ENCODE data around the gene PCDH12. TPM values are rescaled to one million over a fixed set of nuclear protein-coding genes. Genes with fewer than 3 reads are reported as not detected.

PCDH12 gene
- total and polyA plus RNA-seq, 4 experiments from 2014 or later: 0.13 to 0.31 TPM; not detected in 2

DNA sequence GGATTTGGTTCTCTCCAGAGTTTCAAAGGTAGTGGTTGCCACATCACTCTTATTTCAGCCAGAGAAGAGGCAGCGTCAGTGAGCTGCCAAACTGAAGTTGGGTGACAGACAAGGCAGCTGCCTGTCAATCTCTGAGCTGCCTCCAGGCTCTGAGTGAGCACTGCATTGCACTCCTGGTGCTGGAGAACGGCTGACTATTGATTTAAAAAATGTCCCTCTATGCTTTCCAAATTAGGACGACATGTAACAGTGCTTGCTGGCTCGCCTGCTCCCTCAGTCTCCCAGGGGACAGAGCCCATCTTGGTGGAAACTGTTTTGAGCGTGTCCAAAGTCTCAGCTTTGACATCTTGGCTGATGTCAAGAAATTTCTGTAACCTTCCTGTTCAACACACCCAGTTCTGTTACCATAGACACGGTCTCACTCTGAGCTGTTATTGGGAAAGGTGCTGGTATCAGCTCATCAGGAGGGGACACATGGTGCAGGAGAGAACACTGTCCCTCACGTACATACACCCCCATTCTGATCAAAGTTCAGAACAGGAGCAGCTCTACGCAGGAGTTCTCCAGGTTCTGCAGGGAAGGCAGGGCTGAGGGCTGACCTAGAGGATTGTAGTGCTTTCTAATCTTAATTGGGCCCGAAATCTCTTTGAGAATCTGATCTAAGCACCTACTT is 15.7 kb downstream of the PCDH12 start:
- intact Hi-C loops (cut with micrococcal nuclease): no loop called here
- no peaks in the 10 kb centered on the region for H3K9me3 ChIP-seq (ENCODE audit: control insufficient read depth in 1 of 2, low read length in 2 of 2)
- Mint-ChIP-seq H3K36me3 (peaks cover 0 to 22% of the 10 kb centered on the region in 2 donors), H3K4me1 (peaks cover 0 to 3% (median 0%) of the 10 kb centered on the region in 4 donors), H3K27ac (peak overlapping the region in 4 of 7 donors; percentile 1 to 70 (median 19)), H3K4me3 (no peak overlapping the region), H3K9me3 (no peaks in the 10 kb centered on the region), H3K27me3 (no peaks in the 10 kb centered on the region)
- POLR2A ChIA-PET (ENCODE audit: partially characterized antibody): no interaction called here
- CTCF ChIA-PET (ENCODE audit: partially characterized antibody): interaction anchor here (0.8 to 5.9 kb wide), 2 partner anchors 17 to 777 kb away, joined by 3 to 53 read pairs; partner anchors contain the start of gene PCDH12
- H3K4me1 ChIP-seq (ENCODE audit: insufficient read depth, low read length): no peaks in the 10 kb centered on the region
- H3K36me3 ChIP-seq (ENCODE audit: insufficient read depth, low read length): peaks cover 17% of the 10 kb centered on the region
- no peak overlapping the region for H3K27ac ChIP-seq (ENCODE audit: low read depth, low read length)
- no peaks in the 10 kb centered on the region for H3K27me3 ChIP-seq (ENCODE audit: insufficient read depth, low read length)
- no peak overlapping the region for H3K4me3 ChIP-seq (ENCODE audit: low read length in 2 of 2)
- DNase-seq: no peak

DNA sequence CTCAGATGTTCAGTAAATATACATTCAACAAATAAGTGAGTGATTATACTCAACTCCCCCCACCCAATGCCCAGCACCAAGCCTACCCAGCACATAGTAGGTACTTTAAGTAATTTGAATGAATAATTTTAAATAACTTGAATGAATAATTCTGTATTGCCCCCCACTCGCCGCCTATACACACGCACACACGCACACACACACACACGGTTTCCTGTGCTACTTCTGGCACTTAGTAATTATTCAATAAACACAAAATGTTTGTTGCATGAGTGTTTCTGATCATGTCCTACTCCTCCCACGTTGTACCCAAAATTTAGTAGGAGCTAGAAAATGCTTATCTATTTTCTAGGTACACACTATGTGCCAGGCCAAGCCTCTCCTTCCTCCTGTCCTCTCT is 16.2 kb downstream of the PCDH12 start:
- no peaks in the 10 kb centered on the region for H3K4me1 ChIP-seq (ENCODE audit: insufficient read depth, low read length)
- peaks cover 0 to 3% (median 0%) of the 10 kb centered on the region in 4 donors for H3K4me1 Mint-ChIP-seq
- no peak overlapping the region for H3K4me3 Mint-ChIP-seq
- peak overlapping the region in 3 of 7 donors; percentile 1 to 70 (median 23) for H3K27ac Mint-ChIP-seq
- peaks cover 0 to 27% of the 10 kb centered on the region in 2 donors for H3K36me3 Mint-ChIP-seq
- intact Hi-C loops (cut with micrococcal nuclease): no loop called here
- DNase-seq: no peak
- ChIA-PET CTCF (ENCODE audit: partially characterized antibody) (interaction anchor here (0.8 to 5.9 kb wide), 3 partner anchors 17 to 777 kb away, joined by 3 to 53 read pairs (median 3); partner anchors contain the start of gene PCDH12), POLR2A (ENCODE audit: partially characterized antibody) (interaction anchor here (0.9 to 1.0 kb wide), 3 partner anchors 18 to 377 kb away, joined by 3 read pairs; partner anchors contain the start of gene DELE1)
- H3K36me3 ChIP-seq (ENCODE audit: insufficient read depth, low read length): peaks cover 22% of the 10 kb centered on the region
- no peaks in the 10 kb centered on the region for H3K27me3 Mint-ChIP-seq
- H3K27ac ChIP-seq (ENCODE audit: low read depth, low read length): no peak overlapping the region
- H3K27me3 ChIP-seq (ENCODE audit: insufficient read depth, low read length): no peaks in the 10 kb centered on the region
- H3K9me3 Mint-ChIP-seq: no peaks in the 10 kb centered on the region
- H3K4me3 ChIP-seq (ENCODE audit: low read length in 2 of 2): no peak overlapping the region
- no peaks in the 10 kb centered on the region for H3K9me3 ChIP-seq (ENCODE audit: control insufficient read depth in 1 of 2, low read length in 2 of 2)

DNA sequence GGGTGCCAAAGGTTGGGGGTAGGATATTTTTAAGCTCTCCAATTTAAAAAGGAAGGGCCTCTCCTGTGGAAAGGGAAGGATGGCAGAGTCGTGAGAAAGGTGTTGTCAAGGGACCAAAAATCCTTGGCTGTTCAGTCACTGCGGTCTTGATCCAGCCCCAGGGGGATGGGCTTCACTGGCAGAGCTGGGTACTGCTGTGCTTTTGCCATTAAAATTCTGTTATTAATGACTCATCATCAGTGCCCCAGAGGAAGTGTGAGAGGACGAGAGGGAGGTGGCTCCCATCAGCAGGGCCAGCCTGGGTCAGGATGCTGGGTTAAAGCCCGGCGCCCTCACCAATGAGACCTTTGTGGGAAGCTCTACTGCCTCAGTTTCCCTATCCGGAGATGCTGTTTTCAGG is 16.7 kb downstream of the PCDH12 start:
- peaks cover 27% of the 10 kb centered on the region for H3K36me3 ChIP-seq (ENCODE audit: insufficient read depth, low read length)
- POLR2A ChIA-PET (ENCODE audit: partially characterized antibody): interaction anchor here (0.9 to 1.0 kb wide), 4 partner anchors 18 to 377 kb away, joined by 3 read pairs; partner anchors contain the start of gene DELE1
- H3K9me3 Mint-ChIP-seq: no peaks in the 10 kb centered on the region

DNA sequence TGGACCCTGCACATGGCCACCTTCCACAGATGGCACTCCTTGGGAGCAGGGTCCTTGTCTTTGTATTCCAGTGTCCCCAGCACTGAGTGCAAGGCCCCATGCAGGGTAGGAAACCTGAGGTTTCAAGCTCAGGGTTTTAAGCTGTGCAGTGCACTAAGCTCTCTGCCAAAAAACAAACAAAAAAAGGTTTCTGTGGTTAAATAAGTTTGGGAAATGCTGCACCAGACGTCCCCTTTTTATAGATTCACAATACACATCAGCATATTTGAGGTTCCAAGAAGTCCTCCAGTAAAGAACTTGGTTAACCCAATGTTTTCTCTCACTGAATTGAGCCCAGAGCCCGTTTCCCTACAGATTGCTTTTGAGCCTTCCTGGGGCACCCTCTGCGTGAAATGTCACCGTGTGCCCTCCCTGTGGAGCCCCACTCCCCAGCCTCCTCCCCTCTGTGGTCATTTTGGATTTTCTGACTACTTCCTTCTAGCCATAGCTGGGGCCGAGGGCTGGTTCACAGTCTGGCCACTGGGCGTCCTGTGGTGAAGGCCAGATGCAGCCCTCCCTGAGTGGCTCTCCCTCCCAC is 17.2 kb downstream of the PCDH12 start:
- POLR2A ChIA-PET (ENCODE audit: partially characterized antibody): interaction anchor here (0.9 to 1.7 kb wide), 6 partner anchors 17 to 376 kb away, joined by 3 to 5 read pairs (median 3); partner anchors contain the start of genes DELE1, PCDH12 and RNF14
- H3K4me3 ChIP-seq (ENCODE audit: low read length in 2 of 2): no peak overlapping the region
- H3K9me3 ChIP-seq (ENCODE audit: control insufficient read depth in 1 of 2, low read length in 2 of 2): no peaks in the 10 kb centered on the region
- H3K4me1 ChIP-seq (ENCODE audit: insufficient read depth, low read length): no peaks in the 10 kb centered on the region
- Mint-ChIP-seq H3K9me3 (no peaks in the 10 kb centered on the region), H3K36me3 (peaks cover 3 to 31% of the 10 kb centered on the region in 2 donors), H3K4me1 (peaks cover 0 to 3% (median 0%) of the 10 kb centered on the region in 4 donors), H3K27me3 (no peaks in the 10 kb centered on the region), H3K4me3 (no peak overlapping the region), H3K27ac (peak overlapping the region; percentile 29 to 86 (median 68))
- CTCF ChIA-PET (ENCODE audit: partially characterized antibody): interaction anchor here (0.9 to 5.9 kb wide), 4 partner anchors 18 to 249 kb away, joined by 3 to 53 read pairs (median 3); partner anchors contain the start of gene PCDH12
- intact Hi-C loops (cut with micrococcal nuclease): no loop called here
- peaks cover 32% of the 10 kb centered on the region for H3K36me3 ChIP-seq (ENCODE audit: insufficient read depth, low read length)
- DNase-seq: no peak
- no peak overlapping the region for H3K27ac ChIP-seq (ENCODE audit: low read depth, low read length)
- no peaks in the 10 kb centered on the region for H3K27me3 ChIP-seq (ENCODE audit: insufficient read depth, low read length)

More for the DNA sequence above, 16.7 kb downstream of the PCDH12 start:
- no peak overlapping the region for H3K27ac ChIP-seq (ENCODE audit: low read depth, low read length)
- no peaks in the 10 kb centered on the region for H3K27me3 ChIP-seq (ENCODE audit: insufficient read depth, low read length)
- no peaks in the 10 kb centered on the region for H3K4me1 ChIP-seq (ENCODE audit: insufficient read depth, low read length)
- DNase-seq: no peak
- Mint-ChIP-seq H3K27ac (peak overlapping the region in 4 of 7 donors; percentile 42 to 81 (median 63)), H3K4me1 (peaks cover 0 to 3% (median 0%) of the 10 kb centered on the region in 4 donors), H3K27me3 (no peaks in the 10 kb centered on the region), H3K4me3 (no peak overlapping the region), H3K36me3 (peaks cover 0 to 27% of the 10 kb centered on the region in 2 donors)
- no peak overlapping the region for H3K4me3 ChIP-seq (ENCODE audit: low read length in 2 of 2)
- CTCF ChIA-PET (ENCODE audit: partially characterized antibody): interaction anchor here (1.0 to 5.9 kb wide), 3 partner anchors 18 to 249 kb away, joined by 3 to 53 read pairs (median 3); partner anchors contain the start of gene PCDH12
- no peaks in the 10 kb centered on the region for H3K9me3 ChIP-seq (ENCODE audit: control insufficient read depth in 1 of 2, low read length in 2 of 2)
- intact Hi-C loops (cut with micrococcal nuclease): no loop called here

DNA sequence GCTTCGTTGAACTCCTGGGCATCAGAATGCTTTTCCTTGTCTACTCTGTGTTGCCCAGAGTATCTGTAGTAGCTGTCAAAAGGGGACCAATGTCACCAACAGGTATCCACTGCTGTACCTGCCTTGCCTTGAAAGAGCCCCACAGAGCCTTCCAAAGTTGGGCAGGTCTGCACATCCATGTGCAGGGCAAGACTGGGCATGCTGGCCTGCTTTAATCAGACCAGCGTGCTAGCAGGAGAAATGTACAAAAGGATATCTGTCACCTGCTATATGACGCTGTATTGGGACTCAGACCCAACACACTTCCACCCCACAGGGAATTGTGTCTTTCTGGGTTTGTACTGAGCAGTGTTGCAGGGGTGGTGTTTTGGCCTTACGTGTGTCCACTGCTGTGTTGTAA is 22.5 kb downstream of the PCDH12 start:
- Histone ChIP-seq H3K4me1 (ENCODE audit: insufficient read depth, low read length) (no peaks in the 10 kb centered on the region), H3K27ac (ENCODE audit: low read depth, low read length) (no peak overlapping the region), H3K36me3 (ENCODE audit: insufficient read depth, low read length) (peaks cover 77% of the 10 kb centered on the region), H3K9me3 (ENCODE audit: control insufficient read depth in 1 of 2, low read length in 2 of 2) (no peaks in the 10 kb centered on the region), H3K27me3 (ENCODE audit: insufficient read depth, low read length) (no peaks in the 10 kb centered on the region), H3K4me3 (ENCODE audit: low read length in 2 of 2) (no peak overlapping the region)
- Mint-ChIP-seq H3K4me1 (peaks cover 0 to 7% (median 2%) of the 10 kb centered on the region in 4 donors), H3K9me3 (no peaks in the 10 kb centered on the region), H3K4me3 (no peak overlapping the region), H3K27ac (peak overlapping the region in 1 of 7 donors; percentile 73), H3K27me3 (no peaks in the 10 kb centered on the region), H3K36me3 (peaks cover 32 to 73% of the 10 kb centered on the region in 2 donors)
- intact Hi-C loops (cut with micrococcal nuclease): no loop called here
- ChIA-PET CTCF (ENCODE audit: partially characterized antibody) (no interaction called here), POLR2A (ENCODE audit: partially characterized antibody) (interaction anchor here (1.3 kb wide), 1 partner anchor 26 kb away, joined by 3 read pairs; no protein-coding TSS in a partner anchor)
- no peak for DNase-seq

DNA sequence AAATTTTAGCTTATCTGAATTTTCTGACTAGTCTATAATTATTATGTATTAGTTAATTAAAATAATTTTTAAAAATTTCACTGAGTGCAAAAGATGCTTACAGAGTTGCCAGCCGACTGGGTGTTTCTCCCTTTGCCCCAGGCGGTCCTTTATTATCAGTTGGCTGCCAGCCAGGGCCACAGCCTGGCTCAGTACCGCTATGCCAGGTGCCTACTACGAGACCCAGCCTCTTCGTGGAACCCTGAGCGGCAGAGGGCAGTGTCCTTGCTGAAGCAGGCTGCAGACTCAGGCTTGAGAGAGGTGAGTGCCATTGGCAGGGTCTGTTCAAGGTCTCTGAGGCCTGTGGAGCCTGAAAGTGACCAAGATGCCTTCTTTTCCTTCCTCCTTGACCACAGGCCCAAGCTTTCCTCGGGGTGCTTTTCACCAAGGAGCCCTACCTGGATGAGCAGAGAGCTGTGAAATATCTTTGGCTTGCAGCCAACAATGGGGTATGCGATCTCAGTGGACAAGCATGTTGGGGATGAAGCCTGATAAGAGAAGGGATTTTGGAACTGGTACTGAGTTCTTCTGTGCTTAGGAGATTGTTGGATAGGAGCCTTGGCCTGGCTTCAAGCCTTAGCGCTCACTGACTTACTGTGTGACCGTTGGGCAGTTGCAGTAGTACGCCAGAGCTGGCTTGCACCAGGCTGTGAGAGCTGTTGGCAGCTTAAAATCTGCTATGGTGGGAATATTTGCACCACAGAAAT is 23.7 kb downstream of the PCDH12 start:
- peaks cover 44 to 75% of the 10 kb centered on the region in 2 donors for H3K36me3 Mint-ChIP-seq
- CTCF ChIA-PET (ENCODE audit: partially characterized antibody): interaction anchor here (0.8 to 1.5 kb wide), 2 partner anchors 11 to 27 kb away, joined by 3 to 4 read pairs; no protein-coding TSS in a partner anchor

More for the DNA sequence above, 23.7 kb downstream of the PCDH12 start:
- Mint-ChIP-seq H3K27me3 (no peaks in the 10 kb centered on the region), H3K9me3 (no peaks in the 10 kb centered on the region), H3K4me3 (no peak overlapping the region), H3K4me1 (peaks cover 0 to 7% (median 2%) of the 10 kb centered on the region in 4 donors), H3K27ac (no peak overlapping the region)
- intact Hi-C loops (cut with micrococcal nuclease): no loop called here
- Histone ChIP-seq H3K4me1 (ENCODE audit: insufficient read depth, low read length) (no peaks in the 10 kb centered on the region), H3K4me3 (ENCODE audit: low read length in 2 of 2) (no peak overlapping the region), H3K36me3 (ENCODE audit: insufficient read depth, low read length) (peaks cover 84% of the 10 kb centered on the region), H3K27me3 (ENCODE audit: insufficient read depth, low read length) (no peaks in the 10 kb centered on the region), H3K9me3 (ENCODE audit: control insufficient read depth in 1 of 2, low read length in 2 of 2) (no peaks in the 10 kb centered on the region), H3K27ac (ENCODE audit: low read depth, low read length) (no peak overlapping the region)
- DNase-seq: no peak
- POLR2A ChIA-PET (ENCODE audit: partially characterized antibody): no interaction called here

Data from CD4-positive, alpha-beta memory T cell (primary cell).